ENCODE data around the gene ZSWIM6. TPM values are rescaled to one million over a fixed set of nuclear protein-coding genes. Genes with fewer than 3 reads are reported as not detected.

Gene ZSWIM6
- total RNA-seq, 1 experiment from 2014 or later = 12.9 TPM

DNA sequence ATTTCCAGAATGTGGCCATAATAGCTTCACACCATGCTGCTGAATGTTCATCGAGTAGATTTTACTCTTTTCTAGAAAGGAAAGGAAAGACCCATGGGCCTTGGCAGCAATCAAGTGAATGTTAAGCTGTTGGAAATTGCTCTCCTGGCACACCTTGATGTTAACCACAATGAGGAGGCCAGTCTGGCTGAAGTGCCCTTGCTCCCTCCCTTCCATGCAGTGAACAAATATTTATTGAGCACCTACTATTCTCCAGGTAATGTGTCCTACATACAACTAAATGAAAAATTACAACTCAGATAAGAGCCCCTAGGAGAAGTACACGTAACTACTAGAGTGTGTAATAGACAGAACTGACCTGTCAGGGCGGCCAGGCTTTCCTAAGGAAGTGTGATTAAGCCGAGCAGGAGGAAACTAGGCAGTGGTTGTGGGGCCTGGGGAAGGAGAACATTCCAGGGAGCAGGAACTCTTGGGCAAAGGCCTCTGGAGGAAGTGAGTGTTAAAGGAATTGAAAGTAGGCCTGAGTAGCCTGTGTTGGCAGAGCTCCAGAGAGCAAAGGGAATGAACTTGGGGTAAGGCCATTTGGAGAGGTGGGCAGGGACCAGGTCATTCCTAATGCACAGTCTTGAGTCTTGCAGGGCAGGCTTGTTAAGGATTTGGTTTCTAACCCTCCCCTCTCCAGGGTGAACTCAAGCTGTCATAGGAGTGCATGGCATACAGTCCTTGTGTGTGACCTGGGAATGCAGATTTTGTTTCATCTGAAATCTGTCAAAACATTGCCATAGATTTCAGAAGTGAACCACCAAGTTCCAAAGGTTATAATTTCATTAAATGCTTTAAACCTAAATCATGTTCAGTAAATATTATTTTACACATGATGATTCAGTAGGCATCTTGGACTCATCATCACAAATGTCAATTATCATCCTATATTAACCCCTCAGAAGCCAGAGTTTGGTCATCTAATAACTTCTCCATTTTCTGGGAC lies 9.0 kb upstream of the ZSWIM6 start:
- ChIA-PET POLR2A (ENCODE audit: unreplicated experiment) (interaction anchor here (0.7 kb wide), 1 partner anchor 23 kb away, joined by 4 read pairs; no protein-coding TSS in a partner anchor), CTCF (no interaction called here)
- intact Hi-C loops (cut with micrococcal nuclease; ENCODE audit: unreplicated experiment) = no loop called here
- H3K9me2 ChIP-seq (ENCODE audit: insufficient read depth) = no peaks in the 10 kb centered on the region
- peak in 1 of 2 experiments; percentile 59 for DNase-seq
- no peak overlapping the region for H2AFZ ChIP-seq
- H3K27me3 ChIP-seq (ENCODE audit: insufficient read depth, low read depth) = no peaks in the 10 kb centered on the region
- H3K27ac ChIP-seq = peak overlapping the region; percentile 59
- no peak for TF ChIP-seq CTCF (conservative IDR thresholded peaks at IDR 0.05)
- no peak for TF ChIP-seq EZH2 (IDR thresholded peaks at IDR 0.05; ENCODE audit: low read depth)
- no peaks in the 10 kb centered on the region for H3K36me3 ChIP-seq (ENCODE audit: low read depth)
- no peaks in the 10 kb centered on the region for H3K9me3 ChIP-seq (ENCODE audit: insufficient read depth, low read depth)
- peaks cover 22% of the 10 kb centered on the region for H3F3A ChIP-seq (ENCODE audit: insufficient read depth, low read depth)
- no peaks in the 10 kb centered on the region for H3K79me2 ChIP-seq (ENCODE audit: low read depth)
- H3K4me1 ChIP-seq (replicated peaks; ENCODE audit: insufficient read depth) = peaks cover 52% of the 10 kb centered on the region
- no peaks in the 10 kb centered on the region for H4K20me1 ChIP-seq (ENCODE audit: insufficient read depth)
- H3K4me2 ChIP-seq = peak overlapping the region; percentile 29
- H3K4me3 ChIP-seq = no peak overlapping the region
- no TSS peak for BruUV-seq (replicated peaks)

DNA sequence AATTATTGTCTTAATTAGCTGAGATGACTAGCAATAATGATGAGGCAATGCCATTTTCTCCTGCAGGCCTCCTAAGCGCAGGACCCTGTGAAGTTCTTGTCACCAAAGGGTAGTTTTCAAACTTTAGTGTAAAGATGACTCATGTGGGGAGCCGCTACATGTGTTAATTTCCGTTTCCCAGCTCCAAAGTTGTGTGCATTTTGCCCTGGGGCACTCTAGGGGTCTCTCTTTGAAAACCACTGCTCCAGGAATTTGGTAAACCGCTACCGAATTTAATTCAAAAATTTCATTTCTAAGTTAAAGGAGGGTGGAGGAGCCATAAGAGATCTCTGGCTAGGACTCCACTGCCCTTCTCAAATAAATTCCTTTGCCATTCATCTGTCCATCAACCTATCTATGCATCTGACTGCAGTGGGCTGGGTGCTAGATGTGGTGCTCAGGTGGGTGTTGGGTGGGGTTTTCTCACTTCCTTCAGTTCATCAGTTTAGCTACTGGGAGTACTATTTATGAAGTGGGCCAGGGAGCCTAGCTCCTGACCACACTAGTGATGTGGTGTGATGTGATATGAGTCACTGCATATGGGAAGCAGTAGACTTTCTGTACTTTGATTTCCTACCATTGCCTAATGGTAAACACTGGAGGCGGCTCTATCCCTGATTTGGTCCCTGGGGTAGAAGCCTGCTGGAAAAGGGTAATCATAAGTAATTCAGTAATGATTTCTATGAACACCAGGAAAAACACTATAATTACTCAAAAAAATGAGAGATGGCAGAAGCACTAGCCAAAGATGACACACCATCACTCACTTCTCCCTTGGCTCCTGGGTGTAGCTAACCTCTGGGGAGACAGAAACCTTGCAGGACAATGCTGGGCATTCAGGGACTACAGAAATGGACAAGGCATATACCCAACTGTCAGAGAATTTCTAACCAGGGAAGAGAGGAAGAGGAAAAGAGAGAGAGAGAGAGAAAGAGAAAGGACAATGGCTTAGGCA lies 4.0 kb upstream of the ZSWIM6 start:
- peak overlapping the region; percentile 91 for H3K4me2 ChIP-seq
- H3K4me3 ChIP-seq = no peak overlapping the region
- H3F3A ChIP-seq (ENCODE audit: insufficient read depth, low read depth) = peaks cover 37% of the 10 kb centered on the region; the same call in 1 of the 2 replicates
- ChIA-PET CTCF (interaction anchor here (0.7 kb wide), 1 partner anchor 89 kb away, joined by 3 read pairs; no protein-coding TSS in a partner anchor), POLR2A (ENCODE audit: unreplicated experiment) (no interaction called here)
- no peak overlapping the region for H2AFZ ChIP-seq
- H3K4me1 ChIP-seq (replicated peaks; ENCODE audit: insufficient read depth) = peaks cover 59% of the 10 kb centered on the region
- H4K20me1 ChIP-seq (ENCODE audit: insufficient read depth) = no peaks in the 10 kb centered on the region
- no peaks in the 10 kb centered on the region for H3K9me3 ChIP-seq (ENCODE audit: insufficient read depth, low read depth)
- no peaks in the 10 kb centered on the region for H3K9me2 ChIP-seq (ENCODE audit: insufficient read depth)
- peaks cover 13% of the 10 kb centered on the region for H3K79me2 ChIP-seq (ENCODE audit: low read depth)
- no peaks in the 10 kb centered on the region for H3K36me3 ChIP-seq (ENCODE audit: low read depth)
- DNase-seq = peak in 1 of 2 experiments; percentile 69
- no peak for TF ChIP-seq EZH2 (IDR thresholded peaks at IDR 0.05; ENCODE audit: low read depth)
- no peak for TF ChIP-seq CTCF (conservative IDR thresholded peaks at IDR 0.05)
- no peaks in the 10 kb centered on the region for H3K27me3 ChIP-seq (ENCODE audit: insufficient read depth, low read depth)
- BruUV-seq (replicated peaks) = no TSS peak
- H3K27ac ChIP-seq = peak overlapping the region; percentile 64
- intact Hi-C loops (cut with micrococcal nuclease; ENCODE audit: unreplicated experiment) = no loop called here
